ENCODE results near the gene KRT77. TPM values are rescaled to one million over a fixed set of nuclear protein-coding genes. Genes with fewer than 3 reads are reported as not detected.

The KRT77 gene
- polyA plus RNA-seq, 4 donors, result 0.01 to 0.86 TPM; not detected in 2

- 74 to 78% (median 77%) methylated on average over 3 of the region's 3 CpGs for WGBS, 3 donors
- FAIRE-seq (no peak), DNase-seq (no peak)
Measured at GRCh38 chr12:52742822-52743457, 39.6 kb upstream of the KRT77 start.

GRCh38 chr12:52742196-52742580 lies 38.9 kb upstream of the KRT77 start:
- H3K27me3 ChIP-seq (ENCODE audit: control insufficient read depth in 3 of 3, insufficient read depth in 3 of 3, low read length in 3 of 3), result no peaks in the 10 kb centered on the region
- H3K36me3 ChIP-seq (ENCODE audit: control insufficient read depth in 3 of 3, insufficient read depth in 2 of 3, low read depth in 1 of 3, low read length in 3 of 3), result no peaks in the 10 kb centered on the region
- H3K9me3 ChIP-seq (ENCODE audit: control insufficient read depth in 2 of 2, insufficient read depth in 1 of 2, low read depth in 1 of 2, low read length in 1 of 2), result no peaks in the 10 kb centered on the region
- FAIRE-seq (no peak), DNase-seq (no peak)
- H3K27ac ChIP-seq (ENCODE audit: low read depth in 1 of 3, low read length in 2 of 3), result no peak overlapping the region
- 57 to 68% (median 66%) methylated on average over 6 to 7 of the region's 7 CpGs for WGBS, 3 donors
- no peak overlapping the region for H3K4me3 ChIP-seq (ENCODE audit: low read depth in 1 of 3, low read length in 3 of 3)
- H3K4me1 ChIP-seq (ENCODE audit: control insufficient read depth in 3 of 3, insufficient read depth in 2 of 3, low read depth in 1 of 3, low read length in 2 of 3), result no peaks in the 10 kb centered on the region

More at GRCh38 chr12:52742822-52743457, 39.6 kb upstream of the KRT77 start:
- no peaks in the 10 kb centered on the region for H3K9me3 ChIP-seq (ENCODE audit: control insufficient read depth in 2 of 2, insufficient read depth in 1 of 2, low read depth in 1 of 2, low read length in 1 of 2)
- no peak overlapping the region for H3K27ac ChIP-seq (ENCODE audit: low read depth in 1 of 3, low read length in 2 of 3)
- H3K27me3 ChIP-seq (ENCODE audit: control insufficient read depth in 3 of 3, insufficient read depth in 3 of 3, low read length in 3 of 3), result peaks cover 0 to 3% (median 0%) of the 10 kb centered on the region in 3 donors
- H3K36me3 ChIP-seq (ENCODE audit: control insufficient read depth in 3 of 3, insufficient read depth in 2 of 3, low read depth in 1 of 3, low read length in 3 of 3), result no peaks in the 10 kb centered on the region
- H3K4me1 ChIP-seq (ENCODE audit: control insufficient read depth in 3 of 3, insufficient read depth in 2 of 3, low read depth in 1 of 3, low read length in 2 of 3), result no peaks in the 10 kb centered on the region
- no peak overlapping the region for H3K4me3 ChIP-seq (ENCODE audit: low read depth in 1 of 3, low read length in 3 of 3)

GRCh38 chr12:52741375-52742195 lies 38.3 kb upstream of the KRT77 start:
- no peaks in the 10 kb centered on the region for H3K9me3 ChIP-seq (ENCODE audit: control insufficient read depth in 2 of 2, insufficient read depth in 1 of 2, low read depth in 1 of 2, low read length in 1 of 2)
- no peaks in the 10 kb centered on the region for H3K27me3 ChIP-seq (ENCODE audit: control insufficient read depth in 3 of 3, insufficient read depth in 3 of 3, low read length in 3 of 3)
- no peaks in the 10 kb centered on the region for H3K4me1 ChIP-seq (ENCODE audit: control insufficient read depth in 3 of 3, insufficient read depth in 2 of 3, low read depth in 1 of 3, low read length in 2 of 3)
- FAIRE-seq (no peak), DNase-seq (peak; percentile 64 to 83)
- no peak overlapping the region for H3K27ac ChIP-seq (ENCODE audit: low read depth in 1 of 3, low read length in 2 of 3)
- no peaks in the 10 kb centered on the region for H3K36me3 ChIP-seq (ENCODE audit: control insufficient read depth in 3 of 3, insufficient read depth in 2 of 3, low read depth in 1 of 3, low read length in 3 of 3)
- WGBS, 3 donors, result 14 to 18% (median 16%) methylated on average over 16 of the region's 16 CpGs
- no peak overlapping the region for H3K4me3 ChIP-seq (ENCODE audit: low read depth in 1 of 3, low read length in 3 of 3)

GRCh38 chr12:52740584-52740983 lies 37.3 kb upstream of the KRT77 start:
- DNase-seq (peak in 1 of 2 donors; percentile 46), FAIRE-seq (no peak)
- Histone ChIP-seq H3K9me3 (ENCODE audit: control insufficient read depth in 2 of 2, insufficient read depth in 1 of 2, low read depth in 1 of 2, low read length in 1 of 2) (no peaks in the 10 kb centered on the region), H3K4me1 (ENCODE audit: control insufficient read depth in 3 of 3, insufficient read depth in 2 of 3, low read depth in 1 of 3, low read length in 2 of 3) (no peaks in the 10 kb centered on the region), H3K4me3 (ENCODE audit: low read depth in 1 of 3, low read length in 3 of 3) (no peak overlapping the region), H3K36me3 (ENCODE audit: control insufficient read depth in 3 of 3, insufficient read depth in 2 of 3, low read depth in 1 of 3, low read length in 3 of 3) (no peaks in the 10 kb centered on the region), H3K27ac (ENCODE audit: low read depth in 1 of 3, low read length in 2 of 3) (no peak overlapping the region), H3K27me3 (ENCODE audit: control insufficient read depth in 3 of 3, insufficient read depth in 3 of 3, low read length in 3 of 3) (peaks cover 0 to 4% (median 0%) of the 10 kb centered on the region in 3 donors)

- no peaks in the 10 kb centered on the region for H3K4me1 ChIP-seq (ENCODE audit: control insufficient read depth in 3 of 3, insufficient read depth in 2 of 3, low read depth in 1 of 3, low read length in 2 of 3)
- H3K27ac ChIP-seq (ENCODE audit: low read depth in 1 of 3, low read length in 2 of 3), result no peak overlapping the region
- H3K36me3 ChIP-seq (ENCODE audit: control insufficient read depth in 3 of 3, insufficient read depth in 2 of 3, low read depth in 1 of 3, low read length in 3 of 3), result no peaks in the 10 kb centered on the region
- H3K27me3 ChIP-seq (ENCODE audit: control insufficient read depth in 3 of 3, insufficient read depth in 3 of 3, low read length in 3 of 3), result peaks cover 0 to 4% (median 0%) of the 10 kb centered on the region in 3 donors
- no peaks in the 10 kb centered on the region for H3K9me3 ChIP-seq (ENCODE audit: control insufficient read depth in 2 of 2, insufficient read depth in 1 of 2, low read depth in 1 of 2, low read length in 1 of 2)
- no peak overlapping the region for H3K4me3 ChIP-seq (ENCODE audit: low read depth in 1 of 3, low read length in 3 of 3)
- DNase-seq (no peak), FAIRE-seq (no peak)
Measured at GRCh38 chr12:52739963-52740362, 36.6 kb upstream of the KRT77 start.

- Histone ChIP-seq H3K27me3 (ENCODE audit: control insufficient read depth in 3 of 3, insufficient read depth in 3 of 3, low read length in 3 of 3) (peaks cover 0 to 4% (median 3%) of the 10 kb centered on the region in 3 donors), H3K4me1 (ENCODE audit: control insufficient read depth in 3 of 3, insufficient read depth in 2 of 3, low read depth in 1 of 3, low read length in 2 of 3) (no peaks in the 10 kb centered on the region), H3K9me3 (ENCODE audit: control insufficient read depth in 2 of 2, insufficient read depth in 1 of 2, low read depth in 1 of 2, low read length in 1 of 2) (no peaks in the 10 kb centered on the region), H3K27ac (ENCODE audit: low read depth in 1 of 3, low read length in 2 of 3) (no peak overlapping the region), H3K36me3 (ENCODE audit: control insufficient read depth in 3 of 3, insufficient read depth in 2 of 3, low read depth in 1 of 3, low read length in 3 of 3) (no peaks in the 10 kb centered on the region), H3K4me3 (ENCODE audit: low read depth in 1 of 3, low read length in 3 of 3) (no peak overlapping the region)
- FAIRE-seq, result no peak
- no peak for DNase-seq
- 72 to 79% (median 75%) methylated on average over 5 of the region's 5 CpGs for WGBS, 3 donors
Measured at GRCh38 chr12:52735816-52736632, 32.7 kb upstream of the KRT77 start.

GRCh38 chr12:52735106-52735505 lies 31.8 kb upstream of the KRT77 start:
- no peaks in the 10 kb centered on the region for H3K36me3 ChIP-seq (ENCODE audit: control insufficient read depth in 3 of 3, insufficient read depth in 2 of 3, low read depth in 1 of 3, low read length in 3 of 3)
- no peaks in the 10 kb centered on the region for H3K4me1 ChIP-seq (ENCODE audit: control insufficient read depth in 3 of 3, insufficient read depth in 2 of 3, low read depth in 1 of 3, low read length in 2 of 3)
- no peak for FAIRE-seq
- no peak overlapping the region for H3K27ac ChIP-seq (ENCODE audit: low read depth in 1 of 3, low read length in 2 of 3)
- no peak for DNase-seq
- H3K9me3 ChIP-seq (ENCODE audit: control insufficient read depth in 2 of 2, insufficient read depth in 1 of 2, low read depth in 1 of 2, low read length in 1 of 2), result no peaks in the 10 kb centered on the region
- H3K4me3 ChIP-seq (ENCODE audit: low read depth in 1 of 3, low read length in 3 of 3), result no peak overlapping the region
- 66 to 80% (median 70%) methylated on average over 8 of the region's 8 CpGs for WGBS, 3 donors
- H3K27me3 ChIP-seq (ENCODE audit: control insufficient read depth in 3 of 3, insufficient read depth in 3 of 3, low read length in 3 of 3), result peaks cover 0 to 4% (median 3%) of the 10 kb centered on the region in 3 donors

GRCh38 chr12:52730793-52731192 lies 27.5 kb upstream of the KRT77 start:
- Histone ChIP-seq H3K4me1 (ENCODE audit: control insufficient read depth in 3 of 3, insufficient read depth in 2 of 3, low read depth in 1 of 3, low read length in 2 of 3) (no peaks in the 10 kb centered on the region), H3K27ac (ENCODE audit: low read depth in 1 of 3, low read length in 2 of 3) (no peak overlapping the region), H3K4me3 (ENCODE audit: low read depth in 1 of 3, low read length in 3 of 3) (no peak overlapping the region), H3K36me3 (ENCODE audit: control insufficient read depth in 3 of 3, insufficient read depth in 2 of 3, low read depth in 1 of 3, low read length in 3 of 3) (no peaks in the 10 kb centered on the region), H3K27me3 (ENCODE audit: control insufficient read depth in 3 of 3, insufficient read depth in 3 of 3, low read length in 3 of 3) (peaks cover 1 to 6% (median 3%) of the 10 kb centered on the region in 3 donors), H3K9me3 (ENCODE audit: control insufficient read depth in 2 of 2, insufficient read depth in 1 of 2, low read depth in 1 of 2, low read length in 1 of 2) (no peaks in the 10 kb centered on the region)
- WGBS, 3 donors, result 35 to 70% (median 63%) methylated on average over 2 of the region's 2 CpGs
- DNase-seq (no peak), FAIRE-seq (no peak)

Data from small intestine (tissue), 7 donors.